NCI-H1105 treated with DMSO at 0.1 percent for 48 hours (cell line): Measurements from ENCODE around the gene CNIH3.

ENCODE experiments used
- DNase-seq: peaks from one replicate; lab custom pipeline; 2025; lab: John Stamatoyannopoulos, UW

The CNIH3 gene

GRCh38 chr1:224777180-224777579 is 161.1 kb downstream of the CNIH3 start:
- no peak for DNase-seq

DNA sequence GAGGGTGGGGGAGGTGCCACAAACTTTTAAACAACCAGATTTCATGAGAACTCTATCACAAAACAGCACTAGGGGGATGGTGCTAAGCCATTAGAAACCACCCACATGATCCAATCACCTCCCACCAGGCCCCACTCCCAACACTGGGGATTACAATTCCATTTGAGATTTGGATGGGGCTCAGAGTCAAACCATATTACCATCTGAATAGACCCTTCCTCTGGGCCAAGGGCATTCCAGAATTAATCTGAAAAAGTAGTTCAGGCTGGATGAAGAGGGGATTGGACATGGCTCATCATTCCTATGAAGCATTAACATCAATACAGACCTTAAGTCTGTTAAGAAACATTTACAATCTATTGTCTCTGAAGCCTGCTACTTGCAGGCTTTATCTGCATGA is 163.4 kb downstream of the CNIH3 start:
- no peak for DNase-seq

DNA sequence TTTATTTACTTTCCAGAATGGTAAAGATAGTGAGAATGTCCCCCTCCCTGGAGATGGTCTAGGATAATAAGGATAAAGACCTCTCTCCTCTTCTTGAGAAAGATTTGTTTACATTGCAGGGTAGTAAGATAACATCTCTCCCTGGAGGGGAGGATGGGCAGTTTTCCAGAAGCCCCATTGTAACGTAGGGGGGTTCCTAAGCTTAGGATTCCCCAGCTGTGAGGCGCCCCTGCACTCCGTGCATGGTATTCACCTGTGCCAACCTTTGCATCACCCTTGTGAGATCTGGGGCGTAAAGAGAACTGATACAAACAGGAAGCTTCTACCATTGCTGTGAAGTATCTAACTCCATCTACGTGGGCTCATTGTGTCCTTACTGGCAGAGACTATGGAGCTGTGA is 164.6 kb downstream of the CNIH3 start:
- DNase-seq: no peak

- DNase-seq: no peak
Measured at GRCh38 chr1:224781800-224782199, 165.7 kb downstream of the CNIH3 start.

DNA sequence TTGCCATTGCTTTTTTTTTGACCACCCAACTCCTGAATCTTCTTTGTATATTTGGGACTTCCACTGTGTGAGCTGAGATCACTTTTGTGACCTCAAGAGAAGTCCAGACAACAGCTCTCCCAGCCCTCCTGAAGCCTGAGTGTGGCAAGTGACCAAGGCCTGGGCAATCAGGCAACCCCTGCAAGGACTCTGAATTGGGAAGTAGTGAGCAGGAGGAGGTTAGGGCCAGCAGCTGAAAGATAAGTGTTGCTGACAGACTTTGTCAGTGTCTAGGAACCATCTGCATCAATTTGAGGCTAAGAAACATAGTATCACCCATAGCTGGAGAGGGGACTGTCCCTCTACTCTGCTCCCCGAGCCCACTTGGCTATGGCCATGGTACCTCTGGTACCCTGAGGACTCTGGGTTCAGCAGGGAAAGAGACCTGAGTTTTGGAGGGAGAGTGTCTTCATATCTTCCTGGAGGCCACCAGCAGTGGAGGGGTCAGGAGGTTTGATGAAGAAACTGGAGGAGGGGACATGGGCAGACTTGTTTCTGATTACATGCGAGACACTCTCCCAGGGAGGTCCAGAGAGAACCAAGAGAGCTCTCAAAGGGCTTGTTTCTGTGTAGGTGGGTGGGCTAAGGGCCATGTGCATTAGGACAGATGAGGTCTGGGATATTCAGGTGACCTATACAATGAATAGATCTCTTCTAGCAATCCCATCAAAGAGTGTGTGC is 166.3 kb downstream of the CNIH3 start:
- DNase-seq: no peak

DNA sequence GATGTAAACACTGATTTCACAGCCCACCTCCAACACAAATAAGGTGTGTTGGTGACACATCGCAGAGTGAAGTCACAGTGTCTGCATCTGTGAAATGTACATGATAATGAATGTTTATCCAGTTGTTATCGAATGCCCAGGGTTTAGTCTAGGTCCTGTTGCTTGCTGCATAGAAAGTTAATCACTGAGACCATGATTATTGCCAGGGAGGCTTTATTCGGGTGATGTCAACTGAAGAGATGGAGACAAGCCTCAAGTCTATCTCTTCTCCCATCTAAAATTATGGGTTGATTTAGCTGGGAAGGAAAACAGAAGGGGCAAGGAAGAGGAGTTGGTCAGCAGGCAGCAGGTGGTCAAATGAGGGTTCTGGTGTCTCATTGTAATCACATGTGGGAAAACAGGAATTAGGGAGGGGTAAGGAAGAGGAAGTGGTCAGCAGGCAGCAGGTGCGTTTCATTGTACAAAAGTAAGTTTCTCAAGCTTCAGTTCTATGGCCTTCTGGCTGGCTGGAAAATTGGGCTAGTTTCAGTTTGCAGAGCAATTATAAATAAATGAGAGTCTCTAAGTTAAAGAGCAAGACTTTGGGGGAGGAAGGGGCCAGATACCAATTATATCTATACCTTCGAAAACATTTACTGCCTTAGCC is 167.0 kb downstream of the CNIH3 start:
- DNase-seq: no peak

- no peak for DNase-seq
Measured at GRCh38 chr1:224784265-224785039, 168.3 kb downstream of the CNIH3 start.

DNA sequence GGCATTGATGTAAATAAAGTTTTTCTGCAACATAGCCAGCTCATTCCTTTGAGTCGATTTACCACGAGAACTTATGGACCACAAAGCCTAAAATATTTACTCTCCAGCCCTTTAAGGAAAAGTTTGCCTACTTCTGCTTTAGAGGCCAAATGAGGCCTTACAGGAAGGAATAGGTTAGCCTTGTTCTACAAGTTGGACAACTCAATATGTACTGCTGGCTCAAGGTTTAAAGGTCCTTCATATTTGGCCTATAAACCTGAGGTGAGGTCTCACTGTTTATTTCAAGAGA is 168.9 kb downstream of the CNIH3 start:
- DNase-seq: no peak

DNA sequence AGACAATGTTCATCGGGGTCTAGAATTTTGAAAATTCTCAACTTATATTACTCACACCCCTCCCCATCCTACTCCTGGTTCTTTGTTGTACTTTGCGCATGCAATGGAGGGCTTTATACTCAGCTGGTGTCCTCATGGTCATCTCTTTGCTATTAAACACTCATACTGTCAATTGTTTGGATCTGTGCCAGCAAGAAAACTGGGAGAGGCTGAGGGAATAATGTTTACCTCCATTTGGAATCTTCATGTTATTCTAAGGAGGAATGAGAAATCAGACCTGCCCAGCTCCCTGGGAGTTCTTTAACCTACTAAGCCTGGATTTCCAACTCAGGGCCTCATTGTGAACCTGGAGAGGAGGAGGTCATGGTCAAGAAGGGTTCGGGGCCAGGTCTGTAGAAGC is 169.5 kb downstream of the CNIH3 start:
- DNase-seq: no peak

GRCh38 chr1:224786533-224787250 is 170.6 kb downstream of the CNIH3 start:
- DNase-seq: no peak

DNA sequence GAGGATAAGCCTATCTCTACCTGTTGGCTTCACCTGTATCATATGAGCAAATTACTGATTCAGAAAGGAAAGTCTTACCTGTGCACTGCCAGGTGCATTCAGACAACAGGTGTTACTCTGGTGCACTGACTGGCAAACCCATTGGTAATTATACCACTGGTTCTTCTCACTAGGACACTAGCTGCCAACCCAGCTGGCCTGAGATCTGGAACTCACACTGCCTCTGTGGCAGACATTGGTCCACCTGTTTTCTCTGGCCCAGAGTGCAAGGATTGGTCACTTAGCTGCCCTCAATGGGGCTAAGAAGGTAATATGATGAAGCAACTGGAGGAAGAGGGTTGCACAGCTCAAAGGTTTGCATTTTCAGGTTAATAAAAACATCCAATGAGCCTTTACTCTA is 173.2 kb downstream of the CNIH3 start:
- DNase-seq: peak; percentile 10
